ENCODE data around the gene NARS2.

DNA sequence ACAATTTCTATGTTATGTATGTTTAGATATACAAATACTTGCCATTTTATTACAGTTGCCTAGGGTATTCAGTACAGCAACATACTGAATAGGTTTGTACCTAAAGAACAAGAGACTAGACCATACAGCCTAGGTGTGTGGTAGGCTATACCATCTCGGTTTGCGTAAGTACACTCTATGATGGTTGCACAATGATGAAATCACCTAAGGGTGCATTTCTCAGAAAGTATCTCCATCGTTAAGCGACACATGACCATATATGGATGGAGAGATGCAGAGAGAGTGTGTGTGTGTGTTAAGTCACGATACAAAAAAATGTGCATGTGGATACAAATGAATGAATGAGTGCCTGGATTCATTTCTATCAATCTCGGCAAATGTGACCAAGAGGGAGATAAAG is 37.7 kb downstream of the NARS2 start:
- TF ChIP-seq POLR2A (IDR thresholded peaks at IDR 0.05; ENCODE audit: low read depth, low read length) = no peak
- TF ChIP-seq POLR2AphosphoS5 (IDR thresholded peaks at IDR 0.05; ENCODE audit: low read depth, low read length) = no peak
- no peak for TF ChIP-seq TAF1 (IDR thresholded peaks at IDR 0.05; ENCODE audit: low read depth, low read length)
- TF ChIP-seq SPI1 (IDR thresholded peaks at IDR 0.05; ENCODE audit: low read depth, low read length) = no peak

Measured in GM12891 (cell line).